Measurements from ENCODE around the gene NLRC4.

GRCh38 chr2:32272279-32272678 lies 7.6 kb upstream of the NLRC4 start:
- TF ChIP-seq CTCF (IDR thresholded peaks at IDR 0.05) = no peak
- TF ChIP-seq POLR2A (IDR thresholded peaks at IDR 0.05) = no peak
